Measurements from ENCODE around the gene L1CAM.

The L1CAM gene

GRCh38 chrX:153874085-153874365 is 11.9 kb downstream of the L1CAM start:
- H3K36me3 ChIP-seq (ENCODE audit: control insufficient read depth in 2 of 2, insufficient read depth in 1 of 2, low read length in 2 of 2): no peaks in the 10 kb centered on the region
- no peaks in the 10 kb centered on the region for H3K9me3 ChIP-seq (ENCODE audit: control insufficient read depth, insufficient read depth, low read depth, low read length)
- TF ChIP-seq ATF2 (tag by site-specific recombination; IDR thresholded peaks at IDR 0.05; ENCODE audit: low read depth): no peak
- no peak for TF ChIP-seq ZNF510 (tag by site-specific recombination; IDR thresholded peaks at IDR 0.05; ENCODE audit: insufficient replicate concordance)
- TF ChIP-seq ZBTB10 (tag by site-specific recombination; IDR thresholded peaks at IDR 0.05): no peak
- no peak for TF ChIP-seq ZBTB8A (tag by site-specific recombination; IDR thresholded peaks at IDR 0.05)
- no peak for TF ChIP-seq ZNF677 (tag by site-specific recombination; IDR thresholded peaks at IDR 0.05)
- no peak overlapping the region for H3K4me3 ChIP-seq (ENCODE audit: low read depth, low read length)
- ChIA-PET POLR2A (interaction anchor here (0.7 kb wide), 1 partner anchor 12 kb away, joined by 3 read pairs; the partner anchor contains the start of gene L1CAM), CTCF (interaction anchor here (1.6 kb wide), 1 partner anchor 49 kb away, joined by 8 read pairs; no protein-coding TSS in a partner anchor)
- H3K4me1 ChIP-seq (ENCODE audit: control insufficient read depth, insufficient read depth, low read length): no peaks in the 10 kb centered on the region
- no peak overlapping the region for H3K27ac ChIP-seq (ENCODE audit: extremely low read depth, low read depth, low read length)

GRCh38 chrX:153873282-153874084 is 12.5 kb downstream of the L1CAM start:
- ChIA-PET CTCF (interaction anchor here (0.6 to 1.6 kb wide), 2 partner anchors 14 to 50 kb away, joined by 3 to 8 read pairs; no protein-coding TSS in a partner anchor), POLR2A (interaction anchor here (0.7 kb wide), 1 partner anchor 13 kb away, joined by 3 read pairs; the partner anchor contains the start of gene L1CAM)
- no peak for TF ChIP-seq PBX3 (CRISPR knock-in tag; IDR thresholded peaks at IDR 0.05)
- TF ChIP-seq ZIC2 (tag by site-specific recombination; IDR thresholded peaks at IDR 0.05): 0 out of 2 replicates have a peak, but pooled peaks have one; percentile 17
- TF ChIP-seq ZNF175 (tag by site-specific recombination; IDR thresholded peaks at IDR 0.05): no peak
- Histone ChIP-seq H3K9me3 (ENCODE audit: control insufficient read depth, insufficient read depth, low read depth, low read length) (no peaks in the 10 kb centered on the region), H3K4me1 (ENCODE audit: control insufficient read depth, insufficient read depth, low read length) (no peaks in the 10 kb centered on the region), H3K4me3 (ENCODE audit: low read depth, low read length) (no peak overlapping the region), H3K36me3 (ENCODE audit: control insufficient read depth in 2 of 2, insufficient read depth in 1 of 2, low read length in 2 of 2) (no peaks in the 10 kb centered on the region), H3K27ac (ENCODE audit: extremely low read depth, low read depth, low read length) (no peak overlapping the region)

GRCh38 chrX:153871946-153872878 is 13.8 kb downstream of the L1CAM start:
- ChIA-PET POLR2A (no interaction called here), CTCF (no interaction called here)
- H3K27ac ChIP-seq (ENCODE audit: extremely low read depth, low read depth, low read length): no peak overlapping the region
- TF ChIP-seq ZNF366 (tag by site-specific recombination; conservative IDR thresholded peaks at IDR 0.05) (0 out of 2 replicates have a peak, but pooled peaks have one; percentile 14), KLF1 (tag by site-specific recombination; IDR thresholded peaks at IDR 0.05) (no peak), ZBTB21 (tag by site-specific recombination; IDR thresholded peaks at IDR 0.05) (no peak), HIC1 (tag by site-specific recombination; IDR thresholded peaks at IDR 0.05) (0 out of 2 replicates have a peak, but pooled peaks have one; percentile 22), ZNF132 (tag by site-specific recombination; IDR thresholded peaks at IDR 0.05; ENCODE audit: borderline replicate concordance) (no peak)
- no peak overlapping the region for H3K4me3 ChIP-seq (ENCODE audit: low read depth, low read length)
- H3K36me3 ChIP-seq (ENCODE audit: control insufficient read depth in 2 of 2, insufficient read depth in 1 of 2, low read length in 2 of 2): no peaks in the 10 kb centered on the region
- no peaks in the 10 kb centered on the region for H3K9me3 ChIP-seq (ENCODE audit: control insufficient read depth, insufficient read depth, low read depth, low read length)
- H3K4me1 ChIP-seq (ENCODE audit: control insufficient read depth, insufficient read depth, low read length): no peaks in the 10 kb centered on the region

Data from HEK293 (cell line).